Activated T-helper 1 cell treated with anti-CD3 and anti-CD28 coated beads, Interleukin-12 subunit alpha, Interleukin-12 subunit beta, Interleukin-2, Interleukin-4 antibody, amounts not matched to agents 30 ng/mL and 10 ng/mL and 1 ng/mL, durations not matched to agents 14 hours and 24 hours and 36 hours (primary cell): ENCODE measurements around the gene LRR1. TPM values are rescaled to one million over a fixed set of nuclear protein-coding genes. Genes with fewer than 3 reads are reported as not detected.

Experiments used
- DNase-seq: peaks from one replicate; pipeline ENCODE4 v3.0.0; 2021; ENCODE audit warnings: low spot score
- H3K27ac Mint-ChIP-seq: one replicate; pipeline ENCODE4 v1.8.0; 2021; ENCODE audit warnings: mild to moderate bottlenecking, mixed read lengths
- H3K27me3 Mint-ChIP-seq: one replicate; pipeline ENCODE4 v1.8.0; 2022; ENCODE audit warnings: mild to moderate bottlenecking, moderate library complexity, mixed read lengths; ENCODE audit not compliant: insufficient read depth
- H3K36me3 Mint-ChIP-seq: one replicate; pipeline ENCODE4 v1.8.0; 2021; ENCODE audit warnings: low read depth, mixed read lengths
- H3K4me1 Mint-ChIP-seq: one replicate; pipeline ENCODE4 v1.8.0; 2021; ENCODE audit warnings: low read depth, mixed read lengths
- H3K4me3 Mint-ChIP-seq: one replicate; pipeline ENCODE4 v1.8.0; 2021; ENCODE audit warnings: mild to moderate bottlenecking, moderate library complexity, mixed read lengths
- H3K9me3 Mint-ChIP-seq: one replicate; pipeline ENCODE4 v1.8.0; 2021; ENCODE audit warnings: mixed read lengths
- intact Hi-C: fragments of 100-400 bp; cut with micrococcal nuclease; formaldehyde crosslinking; loops from one replicate; pipeline ENCODE4 v1.15.1; 2024
- total RNA-seq: library from RNA; stranded (reverse); gene quantifications from 2 replicates; pipeline ENCODE4 v1.2.3, GENCODE V29; 2022

Gene LRR1
- total RNA-seq, 1 donor from 2014 or later: 45.1 TPM

DNA sequence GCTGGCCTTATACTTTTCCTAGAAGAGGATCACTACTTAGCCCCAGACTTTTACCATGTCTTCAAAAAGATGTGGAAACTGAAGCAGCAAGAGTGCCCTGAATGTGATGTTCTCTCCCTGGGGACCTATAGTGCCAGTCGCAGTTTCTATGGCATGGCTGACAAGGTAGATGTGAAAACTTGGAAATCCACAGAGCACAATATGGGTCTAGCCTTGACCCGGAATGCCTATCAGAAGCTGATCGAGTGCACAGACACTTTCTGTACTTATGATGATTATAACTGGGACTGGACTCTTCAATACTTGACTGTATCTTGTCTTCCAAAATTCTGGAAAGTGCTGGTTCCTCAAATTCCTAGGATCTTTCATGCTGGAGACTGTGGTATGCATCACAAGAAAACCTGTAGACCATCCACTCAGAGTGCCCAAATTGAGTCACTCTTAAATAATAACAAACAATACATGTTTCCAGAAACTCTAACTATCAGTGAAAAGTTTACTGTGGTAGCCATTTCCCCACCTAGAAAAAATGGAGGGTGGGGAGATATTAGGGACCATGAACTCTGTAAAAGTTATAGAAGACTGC lies 23.4 kb downstream of the LRR1 start:
- H3K27ac Mint-ChIP-seq: peak overlapping the region; percentile 76
- no peak for DNase-seq
- peaks cover 50% of the 10 kb centered on the region for H3K36me3 Mint-ChIP-seq
- peak overlapping the region; percentile 98 for H3K4me3 Mint-ChIP-seq
- H3K27me3 Mint-ChIP-seq: no peaks in the 10 kb centered on the region
- intact Hi-C loops: loop anchor here (5.0 kb wide), 2 partner anchors 380 to 610 kb away; partner anchors contain the start of gene SOS2
- no peaks in the 10 kb centered on the region for H3K9me3 Mint-ChIP-seq
- H3K4me1 Mint-ChIP-seq: peaks cover 55% of the 10 kb centered on the region

DNA sequence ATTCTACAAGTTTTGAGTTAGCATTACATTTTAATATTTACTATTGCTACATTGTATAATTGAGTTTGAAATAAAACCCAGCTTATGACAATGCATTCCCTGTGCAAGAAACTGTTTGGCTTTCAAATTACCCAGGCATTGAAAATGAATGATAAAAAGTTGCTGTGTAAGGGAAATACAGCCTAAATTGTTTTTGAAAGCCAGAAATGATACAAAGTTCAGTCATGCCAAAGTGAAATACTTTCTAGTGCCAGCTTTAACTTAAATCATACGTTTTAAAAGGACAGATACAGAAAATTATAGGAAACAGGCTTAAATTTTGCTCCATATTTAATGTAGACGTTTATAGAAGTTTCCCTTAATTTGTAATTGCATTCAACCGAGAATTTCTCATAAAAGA lies 24.6 kb downstream of the LRR1 start:
- H3K4me1 Mint-ChIP-seq: peaks cover 53% of the 10 kb centered on the region

DNA sequence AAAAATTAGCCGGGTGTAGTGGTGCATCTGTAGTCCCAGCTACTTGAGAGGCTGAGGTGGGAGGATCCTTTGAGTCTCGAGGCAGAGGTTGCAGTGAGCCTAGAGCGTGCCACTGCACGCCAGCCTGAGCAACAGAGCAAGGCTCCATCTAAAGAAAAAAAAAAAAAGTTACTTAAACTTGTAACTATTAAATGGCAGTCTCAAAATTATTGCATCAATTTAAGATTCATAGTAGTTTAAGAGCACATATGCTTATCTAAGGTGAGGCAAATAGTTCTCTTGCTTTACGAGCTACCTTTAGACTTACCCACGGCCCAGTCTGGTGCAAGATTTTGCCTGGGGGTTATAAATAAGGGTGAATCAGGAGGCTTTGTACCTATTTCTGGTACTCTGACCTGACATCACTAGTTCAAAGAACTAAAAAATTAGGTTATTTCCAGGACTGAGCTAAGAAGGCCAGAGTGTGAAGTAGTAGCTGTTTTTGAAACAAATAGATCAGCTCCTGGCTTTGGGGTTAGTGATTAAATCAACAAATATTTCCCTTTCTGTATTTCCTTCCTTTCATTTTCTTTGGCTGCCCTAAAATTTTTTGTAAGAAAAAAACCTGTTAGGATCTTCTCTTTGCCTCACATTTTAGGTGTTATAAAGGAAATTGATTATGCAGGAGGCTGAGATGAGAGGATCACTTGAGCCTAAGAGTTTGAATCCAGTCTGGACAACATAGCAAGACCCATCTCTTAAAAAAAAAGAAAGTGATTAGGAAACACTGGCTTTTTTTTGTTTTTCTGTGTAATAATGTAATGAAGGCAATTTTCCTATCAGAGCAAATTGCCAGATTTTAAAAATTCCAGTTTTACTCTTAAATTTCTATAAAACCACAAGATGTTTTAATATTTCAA lies 25.4 kb downstream of the LRR1 start:
- peak overlapping the region; percentile 98 for H3K4me3 Mint-ChIP-seq
- H3K27ac Mint-ChIP-seq: peak overlapping the region; percentile 53
- no peaks in the 10 kb centered on the region for H3K9me3 Mint-ChIP-seq
- no peaks in the 10 kb centered on the region for H3K27me3 Mint-ChIP-seq
- H3K36me3 Mint-ChIP-seq: peaks cover 38% of the 10 kb centered on the region
- intact Hi-C loops: loop anchor here (5.0 kb wide), 2 partner anchors 378 to 608 kb away; partner anchors contain the start of gene SOS2
- DNase-seq: no peak
- H3K4me1 Mint-ChIP-seq: peaks cover 51% of the 10 kb centered on the region

More for the DNA sequence above, 24.6 kb downstream of the LRR1 start:
- H3K4me3 Mint-ChIP-seq: peak overlapping the region; percentile 98
- DNase-seq: no peak
- intact Hi-C loops: loop anchor here (5.0 kb wide), 2 partner anchors 379 to 609 kb away; partner anchors contain the start of gene SOS2
- peaks cover 46% of the 10 kb centered on the region for H3K36me3 Mint-ChIP-seq
- H3K27me3 Mint-ChIP-seq: no peaks in the 10 kb centered on the region
- peak overlapping the region; percentile 53 for H3K27ac Mint-ChIP-seq
- no peaks in the 10 kb centered on the region for H3K9me3 Mint-ChIP-seq

DNA sequence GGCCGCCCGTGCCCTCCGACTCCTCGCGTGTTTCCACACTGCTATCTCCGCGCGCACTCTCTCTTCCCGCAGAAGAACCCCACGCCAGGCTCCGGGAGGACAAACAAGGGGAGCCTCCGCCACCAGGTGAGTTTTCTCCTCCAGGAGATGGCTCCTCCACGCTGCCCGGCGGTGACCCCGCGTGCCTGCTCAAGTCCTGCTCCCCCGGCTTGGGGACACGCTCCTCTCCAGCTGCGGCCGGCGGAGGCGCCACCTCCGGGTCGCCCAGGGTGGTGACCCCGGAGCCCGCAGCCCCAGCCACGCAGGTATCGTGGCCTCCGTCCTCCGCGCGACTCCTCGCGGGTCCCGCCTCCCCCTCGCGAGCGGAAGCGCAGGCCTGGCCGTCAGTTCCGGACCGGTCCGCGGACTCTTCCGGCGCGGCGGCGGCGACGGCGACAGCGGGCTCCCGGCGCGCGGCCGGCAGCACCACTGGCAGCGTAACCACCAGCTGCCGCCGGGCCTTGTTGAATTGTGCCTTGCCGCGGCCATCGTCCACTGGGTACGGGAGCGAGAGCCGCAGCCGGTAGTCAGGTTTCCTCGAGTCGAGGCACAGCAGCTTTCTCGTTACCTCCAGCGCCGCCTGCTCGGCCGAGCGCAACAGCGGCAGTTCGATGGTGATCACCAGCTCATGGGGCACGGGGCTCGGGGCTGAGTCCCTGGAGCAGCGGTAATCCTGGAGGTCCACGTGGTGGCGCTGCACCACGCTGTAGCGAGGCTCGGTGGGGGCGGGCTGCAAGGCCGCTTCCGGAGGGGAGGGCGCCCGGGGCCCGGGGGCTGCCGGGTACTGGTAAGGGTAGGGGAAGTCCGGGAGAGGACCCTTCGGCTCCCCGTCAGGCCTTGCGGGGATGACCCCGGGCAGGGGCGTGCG lies 35.2 kb downstream of the LRR1 start:
- intact Hi-C loops: loop anchor here (1.0 to 5.0 kb wide), 8 partner anchors 14 to 898 kb away; partner anchors contain the start of genes KLHDC2, LRR1, MAP4K5 and MGAT2
- peak overlapping the region; percentile 93 for H3K4me3 Mint-ChIP-seq

DNA sequence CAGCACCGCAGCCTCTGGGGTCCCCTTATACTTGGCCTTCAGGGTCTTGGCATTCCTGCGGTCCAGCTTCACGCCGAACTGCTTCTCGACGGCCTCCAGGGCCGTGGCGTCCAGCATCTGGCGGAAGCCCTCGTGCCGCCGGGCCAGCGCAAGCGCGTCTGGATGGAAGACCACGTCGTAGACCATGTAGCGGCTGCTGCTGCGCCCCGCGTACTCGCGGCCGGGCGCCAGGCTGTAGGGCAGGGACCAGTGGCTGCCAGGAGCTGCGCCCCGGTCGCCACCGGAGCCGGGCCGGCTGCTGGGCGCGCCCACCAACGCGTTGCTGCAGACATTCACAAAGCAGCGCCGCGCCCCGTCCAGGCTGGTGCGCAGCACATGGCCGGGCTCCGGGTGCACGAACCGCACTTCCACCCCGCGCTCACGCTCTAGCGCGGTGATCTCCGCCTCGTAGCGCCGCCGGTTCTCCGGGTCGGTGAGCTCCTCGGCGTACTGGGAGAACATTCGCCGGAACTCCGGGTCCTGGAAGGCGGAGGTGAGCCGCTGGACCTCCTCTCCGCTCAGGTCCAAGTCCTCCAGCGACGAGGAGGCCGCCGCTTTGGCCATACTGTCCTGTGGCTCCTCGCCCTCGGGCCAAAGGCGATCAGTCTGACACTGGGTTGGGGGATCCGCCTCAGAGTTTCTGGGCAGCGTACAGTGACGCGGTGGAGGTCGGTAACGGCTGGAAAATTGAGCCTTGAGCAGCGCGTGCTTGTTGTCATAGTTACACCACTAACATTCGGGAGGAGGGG lies 36.0 kb downstream of the LRR1 start, which contains the start of gene DNAAF2:
TSS of gene DNAAF2 (minus strand) at position 698 of the 788 bp plus-strand sequence. CDS start at position 603, 95 bp downstream.
- Mint-ChIP-seq H3K4me3 (peak within 1 kb of the TSS; percentile 93), H3K9me3 (no peaks in the 10 kb centered on the region), H3K36me3 (peaks cover 25% of the 10 kb centered on the region), H3K4me1 (peaks cover 38% of the 10 kb centered on the region), H3K27ac (peak within 1 kb of the TSS; percentile 96), H3K27me3 (no peaks in the 10 kb centered on the region)
- DNase-seq: peak; percentile 53
- intact Hi-C loops: loop anchor here (1.0 to 5.0 kb wide), 8 partner anchors 14 to 898 kb away; partner anchors contain the start of genes KLHDC2, LRR1, MAP4K5 and MGAT2

More for the DNA sequence above, 35.2 kb downstream of the LRR1 start:
- peak; percentile 93 for DNase-seq
- Mint-ChIP-seq H3K9me3 (no peaks in the 10 kb centered on the region), H3K27me3 (no peaks in the 10 kb centered on the region), H3K27ac (peak overlapping the region; percentile 96), H3K4me1 (peaks cover 39% of the 10 kb centered on the region), H3K36me3 (peaks cover 21% of the 10 kb centered on the region)

DNA sequence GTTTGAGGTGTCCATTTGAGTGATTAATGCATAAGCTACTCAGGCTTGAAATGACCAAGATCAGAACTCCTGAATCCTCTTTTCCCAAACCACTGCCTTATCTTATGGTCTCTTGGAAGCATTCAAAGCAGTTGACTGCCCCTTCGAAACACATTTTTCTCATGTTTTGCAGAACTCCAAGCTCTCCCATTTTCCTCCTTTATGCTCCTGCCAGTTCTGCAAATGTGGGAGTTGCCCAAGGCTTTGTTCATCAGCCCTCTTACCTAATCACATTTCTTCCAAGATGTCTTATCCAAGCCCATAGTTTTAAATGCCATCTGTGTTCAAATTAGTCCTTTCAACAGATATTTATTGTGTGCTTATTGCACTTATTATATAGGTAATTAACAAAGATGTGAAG lies 38.1 kb downstream of the LRR1 start:
- intact Hi-C loops: no loop called here
- Mint-ChIP-seq H3K4me1 (peaks cover 37% of the 10 kb centered on the region), H3K9me3 (no peaks in the 10 kb centered on the region), H3K4me3 (peak overlapping the region; percentile 74), H3K27me3 (peaks cover 1% of the 10 kb centered on the region), H3K36me3 (peaks cover 26% of the 10 kb centered on the region), H3K27ac (peak overlapping the region; percentile 76)
- DNase-seq: no peak

DNA sequence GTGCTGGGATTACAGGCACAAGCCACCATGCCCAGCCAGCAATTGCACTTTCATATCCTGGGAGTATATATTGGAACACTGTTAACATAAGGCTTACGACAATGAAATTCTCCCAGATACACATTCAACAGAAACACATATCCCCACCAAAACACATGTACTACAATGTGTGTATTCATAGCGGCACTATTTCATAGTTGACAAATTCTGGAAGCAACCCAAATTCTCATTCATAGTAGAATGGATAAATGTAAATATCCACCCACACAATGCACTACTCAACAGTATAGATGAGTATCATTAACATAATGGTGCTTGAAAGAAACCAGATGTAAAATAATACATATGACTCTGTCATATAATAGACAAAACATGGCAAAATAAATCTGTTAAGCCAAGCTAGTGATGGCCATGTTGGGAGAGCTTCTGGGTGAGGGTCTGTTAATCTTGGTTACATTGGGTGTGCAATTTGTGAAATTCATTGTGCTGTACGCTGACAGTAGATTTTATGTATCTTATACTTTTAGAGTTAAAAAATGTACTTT lies 38.9 kb downstream of the LRR1 start:
- no peak for DNase-seq
- H3K4me1 Mint-ChIP-seq: peaks cover 44% of the 10 kb centered on the region
- peak overlapping the region; percentile 49 for H3K27ac Mint-ChIP-seq
- peaks cover 1% of the 10 kb centered on the region for H3K27me3 Mint-ChIP-seq
- intact Hi-C loops: no loop called here
- no peaks in the 10 kb centered on the region for H3K9me3 Mint-ChIP-seq
- H3K4me3 Mint-ChIP-seq: peak overlapping the region; percentile 31
- H3K36me3 Mint-ChIP-seq: peaks cover 32% of the 10 kb centered on the region

DNA sequence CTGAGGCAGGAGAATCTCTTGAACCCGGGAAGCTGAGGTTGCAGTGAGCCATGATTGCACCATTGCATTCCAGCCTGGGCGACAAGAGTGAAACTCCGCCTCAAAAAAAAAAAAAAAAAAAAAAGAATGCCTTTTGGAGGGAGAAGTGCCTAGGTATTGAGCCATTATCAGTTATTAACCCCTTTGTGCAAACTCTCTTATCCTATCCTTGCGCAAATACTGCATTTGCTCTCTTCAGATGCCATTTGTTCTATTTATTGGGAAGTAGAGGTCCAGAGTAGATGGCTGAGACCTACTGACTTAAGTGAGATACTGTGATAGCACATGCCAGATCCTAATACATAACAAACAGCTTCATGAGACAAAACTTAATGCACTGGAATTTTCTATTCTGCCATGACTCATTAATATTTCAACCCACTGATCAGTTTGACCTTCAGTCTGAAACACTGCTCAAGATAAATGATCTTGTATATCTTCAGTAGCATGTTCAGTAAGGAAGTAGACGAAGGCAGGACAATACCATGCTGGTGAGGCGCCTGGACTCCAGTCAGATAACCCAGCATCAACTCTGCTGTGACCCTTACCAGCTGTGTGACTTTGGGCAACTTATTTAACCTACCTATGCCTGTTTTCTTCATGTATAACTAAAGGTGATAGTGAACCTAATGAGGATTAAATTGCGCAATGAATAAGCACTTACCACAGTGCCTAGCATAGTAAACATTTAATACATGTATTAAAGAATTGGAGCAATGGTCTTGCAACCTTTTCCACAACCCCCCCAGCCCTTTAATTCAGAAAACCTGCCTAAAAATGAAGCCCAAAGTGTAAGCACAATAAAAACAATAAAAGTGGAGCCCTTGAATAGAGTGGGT lies 42.0 kb downstream of the LRR1 start:
- no peaks in the 10 kb centered on the region for H3K9me3 Mint-ChIP-seq
- H3K4me3 Mint-ChIP-seq: no peak overlapping the region
- H3K4me1 Mint-ChIP-seq: peaks cover 39% of the 10 kb centered on the region
- intact Hi-C loops: no loop called here
- H3K36me3 Mint-ChIP-seq: peaks cover 32% of the 10 kb centered on the region
- H3K27me3 Mint-ChIP-seq: peaks cover 1% of the 10 kb centered on the region
- DNase-seq: no peak
- no peak overlapping the region for H3K27ac Mint-ChIP-seq

DNA sequence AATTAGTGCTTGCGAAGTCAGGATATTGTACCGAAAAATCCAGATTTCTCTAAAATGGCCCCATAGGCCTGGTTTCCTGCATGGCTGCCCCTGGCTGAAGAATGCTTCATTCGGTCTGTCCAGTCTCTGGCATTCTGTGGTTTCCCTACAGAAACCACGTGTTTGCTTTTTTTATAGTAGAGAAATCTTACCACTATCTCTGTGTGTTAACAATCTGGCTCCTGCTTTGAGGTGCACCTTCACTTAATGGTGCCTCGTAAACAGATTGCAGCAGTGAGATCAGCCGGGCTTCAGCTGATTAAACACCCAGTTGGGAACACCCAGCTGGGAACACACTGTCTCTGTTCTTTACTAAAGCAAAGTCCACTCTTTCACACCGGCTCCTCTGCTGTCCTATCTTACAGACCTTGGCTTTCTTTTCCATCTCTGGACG lies 43.0 kb downstream of the LRR1 start:
- H3K27ac Mint-ChIP-seq: peak overlapping the region; percentile 24
- no peak for DNase-seq
- peaks cover 30% of the 10 kb centered on the region for H3K36me3 Mint-ChIP-seq
- intact Hi-C loops: no loop called here
- H3K4me3 Mint-ChIP-seq: no peak overlapping the region
- peaks cover 1% of the 10 kb centered on the region for H3K27me3 Mint-ChIP-seq
- peaks cover 37% of the 10 kb centered on the region for H3K4me1 Mint-ChIP-seq
- no peaks in the 10 kb centered on the region for H3K9me3 Mint-ChIP-seq

DNA sequence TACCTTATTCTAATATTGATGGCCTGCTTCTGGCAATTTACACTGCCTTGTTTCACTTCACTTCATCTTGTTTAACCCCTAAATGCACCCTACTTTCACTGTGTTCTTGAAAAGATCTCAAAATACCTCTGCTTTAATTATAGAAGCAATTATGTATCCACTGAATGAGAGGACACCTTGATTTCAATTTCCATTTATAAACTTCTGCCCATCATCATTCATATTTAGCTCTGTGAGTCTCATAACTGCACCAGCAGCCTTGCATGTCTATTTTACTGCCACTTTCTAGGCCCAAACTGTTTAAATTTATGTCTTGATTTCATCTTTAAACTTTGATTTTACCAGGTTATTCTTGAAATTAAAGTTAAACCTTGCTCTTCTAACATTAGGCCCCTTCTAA lies 43.4 kb downstream of the LRR1 start:
- Mint-ChIP-seq H3K27ac (peak overlapping the region; percentile 24), H3K4me1 (peaks cover 37% of the 10 kb centered on the region), H3K4me3 (no peak overlapping the region), H3K9me3 (no peaks in the 10 kb centered on the region), H3K27me3 (peaks cover 1% of the 10 kb centered on the region), H3K36me3 (peaks cover 30% of the 10 kb centered on the region)
- intact Hi-C loops: no loop called here
- DNase-seq: no peak

DNA sequence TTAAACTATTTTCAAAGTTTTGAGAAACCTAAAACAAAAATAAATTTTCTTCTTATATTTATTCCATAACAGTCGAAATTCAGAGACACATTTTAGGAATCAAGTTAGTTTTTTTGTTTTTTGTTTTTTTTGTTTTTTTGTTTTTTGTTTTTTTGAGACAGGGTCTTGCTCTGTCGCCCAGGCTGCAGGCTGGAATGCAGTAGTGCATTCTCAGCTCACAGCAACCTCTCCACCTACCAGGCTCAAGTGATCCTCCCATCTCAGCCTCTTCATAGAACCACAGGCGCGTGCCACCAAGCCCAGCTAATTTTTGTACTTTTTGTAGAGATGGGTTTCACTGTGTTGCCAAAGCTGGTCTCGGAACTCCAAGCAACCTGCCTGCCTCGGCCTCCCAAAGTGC lies 54.8 kb downstream of the LRR1 start:
- H3K4me3 Mint-ChIP-seq: no peak overlapping the region
- no peak overlapping the region for H3K27ac Mint-ChIP-seq
- DNase-seq: no peak
- no peaks in the 10 kb centered on the region for H3K9me3 Mint-ChIP-seq
- H3K36me3 Mint-ChIP-seq: peaks cover 14% of the 10 kb centered on the region
- H3K4me1 Mint-ChIP-seq: no peaks in the 10 kb centered on the region
- intact Hi-C loops: no loop called here
- H3K27me3 Mint-ChIP-seq: no peaks in the 10 kb centered on the region
